Lower leg skin (tissue), 4 donors: ENCODE measurements around the gene F2RL3. TPM values are rescaled to one million over a fixed set of nuclear protein-coding genes. Genes with fewer than 3 reads are reported as not detected.

Experiments
- DNase-seq, 2 donors: peaks; one replicate each; pipeline ENCODE4 v3.0.0-alpha.2; 2019; ENCODE audit warnings: low spot score in 2 of 2
- H3K4me3 ChIP-seq: fragments of 200-600 bp; sonication (generic); 2 replicates; pipeline ENCODE4 v1.5.1; 2017; ENCODE audit warnings: mild to moderate bottlenecking, low read depth; ENCODE audit not compliant: poor library complexity, severe bottlenecking
- CTCF ChIP-seq, 3 donors: fragments of 450-650 bp; IDR thresholded peaks; one replicate each; pipeline ENCODE4 v1.5.1; 2016; ENCODE audit warnings: antibody characterized with exemption in 3 of 3, mild to moderate bottlenecking in 3 of 3, moderate library complexity in 2 of 3
- POLR2A ChIP-seq, 2 donors: fragments of 450-650 bp; IDR thresholded peaks; one replicate each; pipeline ENCODE4 v1.6.1; 2016 to 2017; ENCODE audit warnings: antibody characterized with exemption in 2 of 2, mild to moderate bottlenecking in 1 of 2, moderate library complexity in 1 of 2
- WGBS, 2 donors: methylation state at CpG; one replicate each; pipeline ENCODE4 v1.1.5; 2018; 5-methylcytosine and 5-hydroxymethylcytosine counted together
- intact Hi-C: fragments of 100-400 bp; cut with DNase I; formaldehyde crosslinking; loops from one replicate; pipeline ENCODE4 v1.15.0; 2023; ENCODE audit warnings: low total_unique reads
- total RNA-seq, 4 donors: library from RNA; depleted of rRNA; stranded (reverse); fragments of >200 nt; gene quantifications; one replicate each; pipeline ENCODE4 v1.1.0, GENCODE V29; 2016

The F2RL3 gene
- total RNA-seq, 4 donors from 2014 or later, result 3.7 to 11.0 (median 5.6) TPM

- DNase-seq, result no peak
- intact Hi-C loops, result no loop called here
- no peak overlapping the region for H3K4me3 ChIP-seq
- TF ChIP-seq CTCF (IDR thresholded peaks at IDR 0.05), result no peak
- no peak for TF ChIP-seq POLR2A (IDR thresholded peaks at IDR 0.05)
- 84 to 86% methylated on average over 21 of the region's 21 CpGs for WGBS, 2 donors
Measured at GRCh38 chr19:16921766-16922591, 33.2 kb downstream of the F2RL3 start.

GRCh38 chr19:16922592-16922934 is 33.8 kb downstream of the F2RL3 start:
- no peak for DNase-seq
- TF ChIP-seq CTCF (IDR thresholded peaks at IDR 0.05), result no peak
- WGBS, 2 donors, result 75 to 78% methylated on average over 1 of the region's 1 CpG
- intact Hi-C loops, result no loop called here
- H3K4me3 ChIP-seq, result no peak overlapping the region

- TF ChIP-seq POLR2A (IDR thresholded peaks at IDR 0.05) (no peak), CTCF (IDR thresholded peaks at IDR 0.05) (no peak)
- 86 to 91% methylated on average over 13 of the region's 13 CpGs for WGBS, 2 donors
- no peak overlapping the region for H3K4me3 ChIP-seq
- intact Hi-C loops, result no loop called here
- DNase-seq, result no peak
Measured at GRCh38 chr19:16922949-16923348, 34.1 kb downstream of the F2RL3 start.

- no peak for DNase-seq
- H3K4me3 ChIP-seq, result no peak overlapping the region
- intact Hi-C loops, result no loop called here
- 95 to 96% methylated on average over 13 of the region's 13 CpGs for WGBS, 2 donors
- TF ChIP-seq POLR2A (IDR thresholded peaks at IDR 0.05) (no peak), CTCF (IDR thresholded peaks at IDR 0.05) (no peak)
Measured at GRCh38 chr19:16927883-16928282, 39.1 kb downstream of the F2RL3 start.

- intact Hi-C loops, result no loop called here
- TF ChIP-seq POLR2A (IDR thresholded peaks at IDR 0.05) (no peak), CTCF (IDR thresholded peaks at IDR 0.05) (no peak)
Measured at GRCh38 chr19:16928351-16928750, 39.6 kb downstream of the F2RL3 start.

GRCh38 chr19:16928916-16929315 is 40.1 kb downstream of the F2RL3 start:
- no peak for DNase-seq
- 94 to 95% methylated on average over 10 of the region's 10 CpGs for WGBS, 2 donors
- intact Hi-C loops, result no loop called here
- TF ChIP-seq CTCF (IDR thresholded peaks at IDR 0.05), result no peak
- no peak for TF ChIP-seq POLR2A (IDR thresholded peaks at IDR 0.05)
- H3K4me3 ChIP-seq, result no peak overlapping the region

More at GRCh38 chr19:16928351-16928750, 39.6 kb downstream of the F2RL3 start:
- 93 to 94% methylated on average over 2 of the region's 2 CpGs for WGBS, 2 donors
- no peak overlapping the region for H3K4me3 ChIP-seq
- no peak for DNase-seq
